ENCODE measurements around the gene CNTN2.

Gene CNTN2

GRCh38 chr1:205069371-205070125 is 26.5 kb downstream of the CNTN2 start:
- peak overlapping the region; percentile 39 for H4K91ac ChIP-seq (ENCODE audit: low read length)
- WGBS = 89% methylated on average over 42 of the region's 42 CpGs
- no peaks in the 10 kb centered on the region for H3K79me1 ChIP-seq (replicated peaks; ENCODE audit: low read length, poor library complexity, severe bottlenecking)
- no peak overlapping the region for H2BK5ac ChIP-seq (ENCODE audit: low read depth, low read length, poor library complexity, severe bottlenecking)
- peak overlapping the region in 1 of 2 experiments; percentile 2 for H3K14ac ChIP-seq (ENCODE audit: low read length in 2 of 2)
- DNase-seq = no peak
- H3K4ac ChIP-seq (ENCODE audit: low read depth in 1 of 2, low read length in 2 of 2) = no peak overlapping the region
- no peak overlapping the region for H2AK5ac ChIP-seq (ENCODE audit: low read length, severe bottlenecking)
- H3K27ac ChIP-seq (ENCODE audit: low read length, poor library complexity, severe bottlenecking) = no peak overlapping the region
- H2AFZ ChIP-seq (ENCODE audit: low read depth, low read length) = no peak overlapping the region
- H3K18ac ChIP-seq (ENCODE audit: low read depth in 1 of 2, low read length in 2 of 2) = no peak overlapping the region
- H3K4me3 ChIP-seq (ENCODE audit: insufficient read depth in 1 of 2, low read depth in 1 of 2, low read length in 2 of 2) = no peak overlapping the region
- peaks cover 2% of the 10 kb centered on the region for H3K4me1 ChIP-seq (ENCODE audit: control insufficient read depth, insufficient read depth, low read depth, low read length)
- H3K4me2 ChIP-seq (ENCODE audit: low read length, poor library complexity, severe bottlenecking) = no peak overlapping the region
- no peak overlapping the region for H4K8ac ChIP-seq (ENCODE audit: low read length)
- no peaks in the 10 kb centered on the region for H3K36me3 ChIP-seq (ENCODE audit: control insufficient read depth in 1 of 2, insufficient read depth in 2 of 2, low read depth in 1 of 2, low read length in 2 of 2)
- H2BK120ac ChIP-seq (ENCODE audit: low read depth, low read length) = no peak overlapping the region
- no peak overlapping the region for H3K23ac ChIP-seq (ENCODE audit: low read length in 2 of 2)
- H3K9ac ChIP-seq (ENCODE audit: low read length) = no peak overlapping the region
- peaks cover 12 to 17% of the 10 kb centered on the region in 2 experiments for H3K27me3 ChIP-seq (ENCODE audit: control insufficient read depth in 1 of 2, insufficient read depth in 1 of 2, low read length in 2 of 2)
- H2BK12ac ChIP-seq (ENCODE audit: low read length in 2 of 2) = no peak overlapping the region
- H2BK15ac ChIP-seq (ENCODE audit: low read depth, poor library complexity, severe bottlenecking) = no peak overlapping the region
- H3K9me3 ChIP-seq (ENCODE audit: control insufficient read depth, low read length) = no peaks in the 10 kb centered on the region

- peaks cover 4% of the 10 kb centered on the region for H3K4me1 ChIP-seq (ENCODE audit: control insufficient read depth, insufficient read depth, low read depth, low read length)
- no peak overlapping the region for H4K8ac ChIP-seq (ENCODE audit: low read length)
- no peak overlapping the region for H3K23ac ChIP-seq (ENCODE audit: low read length in 2 of 2)
- H2BK15ac ChIP-seq (ENCODE audit: low read depth, poor library complexity, severe bottlenecking) = peak overlapping the region; percentile 26
- H3K4ac ChIP-seq (ENCODE audit: low read depth in 1 of 2, low read length in 2 of 2) = no peak overlapping the region
- no peaks in the 10 kb centered on the region for H3K36me3 ChIP-seq (ENCODE audit: control insufficient read depth in 1 of 2, insufficient read depth in 2 of 2, low read depth in 1 of 2, low read length in 2 of 2)
- H3K9me3 ChIP-seq (ENCODE audit: control insufficient read depth, low read length) = no peaks in the 10 kb centered on the region
- no peak overlapping the region for H2BK120ac ChIP-seq (ENCODE audit: low read depth, low read length)
- no peak overlapping the region for H2AFZ ChIP-seq (ENCODE audit: low read depth, low read length)
- no peak overlapping the region for H3K27ac ChIP-seq (ENCODE audit: low read length, poor library complexity, severe bottlenecking)
- H4K91ac ChIP-seq (ENCODE audit: low read length) = no peak overlapping the region
- H3K18ac ChIP-seq (ENCODE audit: low read depth in 1 of 2, low read length in 2 of 2) = no peak overlapping the region
- 82% methylated on average over 2 of the region's 2 CpGs for whole genome bisulfite sequencing
- no peak overlapping the region for H2BK5ac ChIP-seq (ENCODE audit: low read depth, low read length, poor library complexity, severe bottlenecking)
- no peak overlapping the region for H3K4me3 ChIP-seq (ENCODE audit: insufficient read depth in 1 of 2, low read depth in 1 of 2, low read length in 2 of 2)
- no peak overlapping the region for H2AK5ac ChIP-seq (ENCODE audit: low read length, severe bottlenecking)
- no peaks in the 10 kb centered on the region for H3K79me1 ChIP-seq (replicated peaks; ENCODE audit: low read length, poor library complexity, severe bottlenecking)
- H3K9ac ChIP-seq (ENCODE audit: low read length) = no peak overlapping the region
- no peak overlapping the region for H3K14ac ChIP-seq (ENCODE audit: low read length in 2 of 2)
- no peak for DNase-seq
- H3K4me2 ChIP-seq (ENCODE audit: low read length, poor library complexity, severe bottlenecking) = no peak overlapping the region
- no peak overlapping the region for H2BK12ac ChIP-seq (ENCODE audit: low read length in 2 of 2)
- H3K27me3 ChIP-seq (ENCODE audit: control insufficient read depth in 1 of 2, insufficient read depth in 1 of 2, low read length in 2 of 2) = peaks cover 11 to 12% of the 10 kb centered on the region in 2 experiments
These were observed 28.0 kb downstream of the CNTN2 start for GRCh38 chr1:205071028-205071409.

- Histone ChIP-seq H4K8ac (ENCODE audit: low read length) (no peak overlapping the region), H3K36me3 (ENCODE audit: control insufficient read depth in 1 of 2, insufficient read depth in 2 of 2, low read depth in 1 of 2, low read length in 2 of 2) (no peaks in the 10 kb centered on the region), H3K4me3 (ENCODE audit: insufficient read depth in 1 of 2, low read depth in 1 of 2, low read length in 2 of 2) (no peak overlapping the region), H3K9ac (ENCODE audit: low read length) (no peak overlapping the region), H2BK120ac (ENCODE audit: low read depth, low read length) (no peak overlapping the region), H2AK5ac (ENCODE audit: low read length, severe bottlenecking) (no peak overlapping the region), H3K4me1 (ENCODE audit: control insufficient read depth, insufficient read depth, low read depth, low read length) (peaks cover 4% of the 10 kb centered on the region), H2AFZ (ENCODE audit: low read depth, low read length) (no peak overlapping the region), H3K4me2 (ENCODE audit: low read length, poor library complexity, severe bottlenecking) (no peak overlapping the region), H3K14ac (ENCODE audit: low read length in 2 of 2) (no peak overlapping the region), H2BK12ac (ENCODE audit: low read length in 2 of 2) (no peak overlapping the region), H3K27me3 (ENCODE audit: control insufficient read depth in 1 of 2, insufficient read depth in 1 of 2, low read length in 2 of 2) (peaks cover 7 to 11% of the 10 kb centered on the region in 2 experiments), H3K27ac (ENCODE audit: low read length, poor library complexity, severe bottlenecking) (no peak overlapping the region), H3K23ac (ENCODE audit: low read length in 2 of 2) (no peak overlapping the region), H3K9me3 (ENCODE audit: control insufficient read depth, low read length) (no peaks in the 10 kb centered on the region), H2BK5ac (ENCODE audit: low read depth, low read length, poor library complexity, severe bottlenecking) (no peak overlapping the region), H2BK15ac (ENCODE audit: low read depth, poor library complexity, severe bottlenecking) (no peak overlapping the region), H3K79me1 (replicated peaks; ENCODE audit: low read length, poor library complexity, severe bottlenecking) (no peaks in the 10 kb centered on the region), H3K4ac (ENCODE audit: low read depth in 1 of 2, low read length in 2 of 2) (no peak overlapping the region), H4K91ac (ENCODE audit: low read length) (peak overlapping the region; percentile 35), H3K18ac (ENCODE audit: low read depth in 1 of 2, low read length in 2 of 2) (no peak overlapping the region)
- 84% methylated on average over 10 of the region's 12 CpGs for WGBS
- no peak for DNase-seq
These were observed 28.8 kb downstream of the CNTN2 start for GRCh38 chr1:205071801-205072200.

GRCh38 chr1:205072286-205072685 is 29.3 kb downstream of the CNTN2 start:
- no peaks in the 10 kb centered on the region for H3K36me3 ChIP-seq (ENCODE audit: control insufficient read depth in 1 of 2, insufficient read depth in 2 of 2, low read depth in 1 of 2, low read length in 2 of 2)
- no peak overlapping the region for H2BK15ac ChIP-seq (ENCODE audit: low read depth, poor library complexity, severe bottlenecking)
- no peak overlapping the region for H2BK5ac ChIP-seq (ENCODE audit: low read depth, low read length, poor library complexity, severe bottlenecking)
- H2BK12ac ChIP-seq (ENCODE audit: low read length in 2 of 2) = no peak overlapping the region
- H2AFZ ChIP-seq (ENCODE audit: low read depth, low read length) = no peak overlapping the region
- no peak overlapping the region for H3K4me3 ChIP-seq (ENCODE audit: insufficient read depth in 1 of 2, low read depth in 1 of 2, low read length in 2 of 2)
- H2AK5ac ChIP-seq (ENCODE audit: low read length, severe bottlenecking) = no peak overlapping the region
- no peak overlapping the region for H3K23ac ChIP-seq (ENCODE audit: low read length in 2 of 2)
- H2BK120ac ChIP-seq (ENCODE audit: low read depth, low read length) = no peak overlapping the region
- no peak overlapping the region for H3K9ac ChIP-seq (ENCODE audit: low read length)
- H3K14ac ChIP-seq (ENCODE audit: low read length in 2 of 2) = no peak overlapping the region
- H3K79me1 ChIP-seq (replicated peaks; ENCODE audit: low read length, poor library complexity, severe bottlenecking) = no peaks in the 10 kb centered on the region
- H3K4ac ChIP-seq (ENCODE audit: low read depth in 1 of 2, low read length in 2 of 2) = no peak overlapping the region
- H4K91ac ChIP-seq (ENCODE audit: low read length) = no peak overlapping the region
- H3K27ac ChIP-seq (ENCODE audit: low read length, poor library complexity, severe bottlenecking) = no peak overlapping the region
- peaks cover 6 to 7% of the 10 kb centered on the region in 2 experiments for H3K27me3 ChIP-seq (ENCODE audit: control insufficient read depth in 1 of 2, insufficient read depth in 1 of 2, low read length in 2 of 2)
- no peaks in the 10 kb centered on the region for H3K9me3 ChIP-seq (ENCODE audit: control insufficient read depth, low read length)
- H3K18ac ChIP-seq (ENCODE audit: low read depth in 1 of 2, low read length in 2 of 2) = no peak overlapping the region
- H3K4me2 ChIP-seq (ENCODE audit: low read length, poor library complexity, severe bottlenecking) = no peak overlapping the region
- H4K8ac ChIP-seq (ENCODE audit: low read length) = no peak overlapping the region
- H3K4me1 ChIP-seq (ENCODE audit: control insufficient read depth, insufficient read depth, low read depth, low read length) = peaks cover 6% of the 10 kb centered on the region
- DNase-seq = no peak
- WGBS = 84% methylated on average over 9 of the region's 9 CpGs
